Activated T-cell treated with anti-CD3 and anti-CD28 coated beads for 48 hours (primary cell): ENCODE results near the gene SHISA9.

Experiments
- DNase-seq: peaks from one replicate; pipeline ENCODE4 v3.0.0-alpha.2; 2020; ENCODE audit warnings: low read depth

Gene SHISA9

DNA sequence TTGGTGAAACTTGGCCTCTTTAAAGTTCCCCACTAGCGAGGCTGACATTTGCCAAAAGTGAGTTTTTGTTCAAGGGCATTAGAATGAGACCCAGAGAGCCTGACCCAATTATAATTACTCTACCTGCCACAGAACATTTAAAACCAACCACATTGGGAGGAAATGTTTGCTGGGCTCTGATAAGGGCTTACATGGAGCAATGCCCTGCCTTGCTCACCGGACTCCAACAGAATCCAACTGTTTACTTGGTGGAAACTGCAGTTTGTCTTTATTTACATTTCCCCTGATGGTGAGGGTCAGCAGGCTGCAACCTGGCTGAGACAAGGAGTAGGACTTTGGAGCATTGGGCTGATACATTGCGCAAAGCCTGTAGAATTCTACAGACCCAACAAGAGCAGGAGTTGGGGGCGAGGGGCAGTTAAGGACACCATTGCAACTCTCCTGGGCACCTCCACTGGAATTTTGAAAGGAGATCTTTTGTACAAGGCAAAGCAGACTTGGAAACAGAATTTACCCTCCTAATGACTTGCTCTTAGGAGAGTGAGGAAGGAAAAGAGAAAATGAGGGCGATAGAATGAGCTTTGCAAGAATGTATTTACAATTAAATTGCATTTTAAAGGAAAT, 368.6 kb downstream of the SHISA9 start:
- DNase-seq, result no peak

GRCh38 chr16:13270602-13271001, 369.2 kb downstream of the SHISA9 start:
- DNase-seq, result no peak

DNA sequence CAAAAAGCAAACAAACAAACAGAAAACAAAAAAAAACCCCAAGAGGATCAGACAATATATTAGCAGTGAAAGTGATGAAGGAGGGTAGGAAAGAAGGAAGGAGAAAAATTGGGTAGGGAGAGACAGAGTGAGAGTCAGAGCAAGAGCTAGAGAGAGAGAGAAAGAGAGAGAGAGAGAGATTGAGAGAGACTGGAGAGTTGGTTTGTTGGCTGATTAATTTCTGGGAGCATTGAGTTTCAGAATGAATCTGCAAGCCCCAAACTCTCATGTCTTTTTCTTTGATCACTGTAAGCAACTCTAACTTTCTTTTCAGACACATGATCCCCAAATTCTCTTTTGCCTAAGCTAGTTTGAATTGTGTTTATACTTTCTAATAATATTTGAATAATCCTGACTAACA, 388.1 kb downstream of the SHISA9 start:
- no peak for DNase-seq
